ENCODE data around the gene PRKCD.
A peak's percentile ranks its signal among the peaks of the same experiment; 100 is the strongest.

PRKCD gene

DNA sequence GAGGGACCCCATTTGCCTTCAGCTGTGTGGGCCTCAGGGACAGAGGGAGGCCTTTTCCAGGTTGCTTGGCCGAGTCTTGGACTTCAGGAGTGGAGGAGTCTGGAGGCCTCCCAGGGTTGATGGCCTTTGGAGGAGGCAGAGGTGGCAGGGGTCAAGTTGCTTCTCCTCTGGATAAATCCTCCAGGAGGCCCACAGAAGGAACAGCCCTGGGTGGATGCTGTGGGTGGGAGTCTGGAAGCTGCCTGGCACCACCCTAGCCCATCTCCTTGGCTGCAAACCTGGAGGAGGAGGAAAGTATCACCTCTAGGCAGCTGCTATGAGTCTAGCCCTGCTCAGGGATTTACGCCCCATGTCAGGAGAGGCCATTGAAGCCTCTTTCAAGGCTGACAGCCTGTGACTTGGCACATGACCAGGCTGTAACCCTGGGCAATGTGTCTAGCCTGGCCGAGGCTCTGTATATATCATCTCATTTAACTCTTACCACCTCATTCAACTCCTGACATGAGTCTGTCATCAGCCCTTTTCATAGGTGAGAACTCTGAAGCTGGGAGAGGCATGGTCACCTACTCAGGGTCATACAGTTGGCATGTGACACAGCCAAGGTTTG, 2.9 kb upstream of the PRKCD start:
- no peak for DNase-seq

DNA sequence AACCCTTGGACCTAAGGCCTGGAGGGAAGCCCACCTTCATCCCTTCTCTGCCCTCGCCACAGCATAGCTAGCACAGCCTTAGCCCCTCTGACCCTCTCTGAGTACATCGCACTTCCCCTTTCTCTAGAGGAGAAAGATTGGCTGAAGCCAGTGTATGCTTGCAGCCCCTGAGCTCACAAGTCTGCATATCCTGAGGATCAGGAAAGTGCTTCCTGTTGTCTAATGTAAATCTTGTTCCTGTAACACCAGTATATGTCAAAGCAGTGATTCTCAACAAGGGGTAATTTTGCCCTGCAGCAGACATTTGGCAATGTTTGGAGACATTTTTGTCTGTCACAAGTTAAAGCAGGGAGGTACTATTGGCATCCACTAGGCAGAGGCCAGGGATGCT, 2.2 kb upstream of the PRKCD start:
- DNase-seq: no peak

DNA sequence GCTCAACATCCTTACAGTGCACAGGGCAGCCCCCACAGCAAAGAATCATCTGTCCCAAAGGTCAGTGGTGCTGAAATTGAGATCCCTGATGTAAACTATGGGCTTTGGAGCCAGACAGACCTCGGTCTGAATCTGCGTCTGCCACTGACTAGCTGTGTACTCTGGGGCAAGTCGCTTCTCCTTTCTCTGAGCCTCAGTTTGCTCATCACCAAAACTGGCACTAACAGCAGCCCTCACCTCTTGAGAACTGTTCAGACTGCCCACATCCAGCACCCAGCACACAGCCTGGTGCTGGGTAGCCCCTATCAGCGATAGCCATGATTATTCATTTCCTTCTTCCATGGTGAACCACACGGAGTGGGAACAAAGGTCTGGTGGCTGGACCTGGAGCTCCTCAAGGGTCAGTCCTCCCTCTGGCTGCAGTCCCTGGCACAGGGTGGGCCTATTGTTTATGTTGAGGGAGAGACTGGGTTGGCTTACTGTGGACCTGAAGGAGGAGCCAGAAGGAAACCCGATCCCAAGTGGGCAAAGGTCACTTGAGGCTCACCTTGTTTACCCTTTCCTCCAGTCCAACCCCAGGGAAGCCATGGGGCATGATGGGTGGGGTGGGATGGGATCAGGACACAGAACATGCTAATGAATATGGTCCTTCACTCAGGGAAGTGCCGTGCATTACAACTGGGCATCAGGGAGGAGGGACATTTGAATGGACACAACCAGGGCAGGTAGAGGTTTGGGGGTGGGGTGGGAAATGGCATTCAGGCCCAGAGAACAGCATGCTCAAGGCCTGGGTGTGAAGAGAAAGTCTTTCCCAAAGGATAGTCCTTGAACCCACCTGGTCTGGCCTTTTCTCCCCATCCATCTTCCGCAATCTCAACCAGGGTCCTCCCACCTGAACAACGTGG, 1.6 kb upstream of the PRKCD start:
- DNase-seq: no peak

DNA sequence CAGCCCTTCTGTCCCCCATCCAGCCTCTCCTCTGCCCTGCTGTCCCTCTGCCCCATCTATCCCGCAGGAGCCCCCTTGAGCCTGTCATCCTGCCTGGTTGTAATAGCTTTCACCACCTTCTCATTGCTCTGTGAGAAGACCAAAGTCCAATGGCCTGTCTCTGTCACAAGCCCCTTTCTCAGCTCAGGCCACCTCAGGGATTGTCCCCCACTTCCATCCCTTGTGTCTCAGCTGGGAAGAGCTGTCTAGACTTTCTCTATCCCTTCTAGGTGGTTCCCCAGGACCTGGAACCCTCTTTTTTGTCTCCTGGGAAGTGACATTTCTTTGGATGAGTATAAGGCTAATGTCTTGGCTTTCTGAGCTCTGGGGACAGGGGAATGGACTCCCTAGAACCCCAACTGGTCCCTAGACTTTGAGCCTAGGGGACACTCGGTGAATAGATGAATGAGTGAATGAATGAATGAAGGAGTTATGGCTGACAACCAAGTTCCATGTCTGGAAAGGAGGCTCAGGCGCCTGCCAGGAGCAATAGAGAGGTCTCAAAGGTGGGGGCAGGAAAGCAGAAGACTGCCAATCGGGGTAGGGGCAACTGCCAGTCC, 849 bp upstream of the PRKCD start:
- no peak for DNase-seq

DNA sequence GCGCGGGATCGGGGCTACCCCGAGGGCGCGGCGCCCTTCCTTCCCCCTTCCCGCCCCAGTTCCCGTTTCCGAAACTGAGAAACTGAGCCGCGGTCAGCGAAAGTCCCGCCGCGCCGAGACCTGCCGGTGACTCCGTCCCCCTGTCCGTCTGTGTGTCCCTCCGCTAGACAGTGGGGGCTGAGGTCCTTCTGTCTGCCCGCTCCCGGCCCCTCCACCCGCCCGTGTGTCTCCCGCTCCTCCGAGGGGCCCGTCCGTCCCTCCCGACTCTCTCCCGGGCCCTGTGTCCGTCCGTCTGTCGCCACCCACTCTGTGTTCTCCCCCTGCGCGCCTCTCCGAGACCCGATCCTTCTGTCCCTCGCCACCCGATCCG, 426 bp downstream of the PRKCD start:
- DNase-seq: peak; percentile 11

DNA sequence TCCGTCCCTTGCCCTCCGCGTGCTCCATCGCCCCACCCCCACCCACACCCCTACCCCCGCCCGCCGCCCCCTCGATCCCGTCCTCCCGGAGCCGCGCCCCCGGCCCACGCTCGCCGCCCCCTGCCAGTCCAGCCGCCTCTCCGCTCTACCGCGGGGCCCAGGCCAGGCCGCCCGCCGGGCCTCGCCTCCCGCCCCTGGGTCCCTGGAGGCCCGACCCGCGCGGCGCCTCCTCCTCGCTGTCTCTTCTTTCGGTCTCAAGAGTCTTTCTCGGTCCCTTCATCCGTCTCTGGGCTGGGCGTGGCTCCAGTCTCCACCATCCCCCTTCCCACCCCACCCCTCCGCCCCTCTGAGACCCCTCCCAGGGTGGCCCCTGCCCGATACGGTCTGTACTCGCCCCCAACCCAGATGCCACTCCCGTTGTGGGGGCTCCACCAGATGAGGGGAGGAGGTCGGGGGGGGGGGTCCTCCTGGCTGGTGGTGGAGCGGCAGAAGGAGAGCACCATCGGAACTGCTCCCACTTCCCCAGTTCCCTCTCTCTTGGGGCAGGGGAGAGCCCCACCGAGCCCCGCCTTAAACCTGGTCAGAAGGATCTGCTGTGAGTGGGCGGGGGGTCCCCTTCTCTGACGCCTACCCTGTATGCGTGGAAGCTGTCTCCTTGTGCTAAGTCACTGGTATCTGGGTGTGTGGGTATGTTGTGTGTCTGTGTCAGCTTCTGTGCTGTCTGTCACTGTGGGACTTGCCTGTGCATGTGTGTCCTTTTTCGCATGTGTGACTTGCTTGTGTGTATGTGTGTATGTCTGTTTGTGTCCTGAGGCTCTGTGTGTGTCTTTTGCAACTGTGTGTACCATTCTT, 1.0 kb downstream of the PRKCD start:
- DNase-seq: peak; percentile 26

DNA sequence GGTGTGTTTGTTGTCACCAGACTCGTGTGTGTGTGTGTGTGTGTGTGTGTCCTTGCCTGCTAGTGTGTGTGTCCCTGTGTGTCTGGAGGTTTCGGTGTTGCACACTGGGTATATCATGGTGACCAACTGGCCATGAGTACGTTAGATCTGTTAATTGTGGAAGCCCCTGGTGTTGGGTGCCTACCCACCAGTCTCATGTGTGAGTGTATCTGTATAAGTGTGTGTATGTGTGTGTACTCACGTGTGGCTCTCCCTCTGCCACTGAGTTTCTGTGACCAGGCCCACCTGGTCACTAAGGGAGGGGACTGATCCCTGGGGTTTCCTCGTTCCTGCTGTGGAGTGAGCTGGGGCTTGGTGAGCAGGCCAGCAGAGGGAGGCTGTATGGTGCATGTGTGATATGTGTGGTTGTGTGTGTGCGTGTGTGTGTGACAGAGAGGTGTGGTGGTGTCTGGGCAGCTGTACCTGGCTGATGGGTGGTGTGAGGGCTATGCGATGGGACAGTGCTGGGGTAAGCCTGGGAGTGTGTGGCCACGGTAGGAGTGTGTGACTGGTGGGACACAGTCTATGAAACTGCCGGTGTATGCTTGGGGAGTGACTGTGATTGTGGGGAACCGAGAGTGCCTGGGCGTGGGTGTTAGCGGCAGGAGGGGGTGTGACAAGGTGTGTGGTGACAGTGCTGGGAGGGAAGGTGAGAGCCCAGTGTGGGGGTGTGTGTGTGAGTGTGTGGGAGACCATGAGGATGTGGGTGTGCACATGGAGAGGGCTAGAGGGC, 1.8 kb downstream of the PRKCD start:
- DNase-seq: peak; percentile 32

DNA sequence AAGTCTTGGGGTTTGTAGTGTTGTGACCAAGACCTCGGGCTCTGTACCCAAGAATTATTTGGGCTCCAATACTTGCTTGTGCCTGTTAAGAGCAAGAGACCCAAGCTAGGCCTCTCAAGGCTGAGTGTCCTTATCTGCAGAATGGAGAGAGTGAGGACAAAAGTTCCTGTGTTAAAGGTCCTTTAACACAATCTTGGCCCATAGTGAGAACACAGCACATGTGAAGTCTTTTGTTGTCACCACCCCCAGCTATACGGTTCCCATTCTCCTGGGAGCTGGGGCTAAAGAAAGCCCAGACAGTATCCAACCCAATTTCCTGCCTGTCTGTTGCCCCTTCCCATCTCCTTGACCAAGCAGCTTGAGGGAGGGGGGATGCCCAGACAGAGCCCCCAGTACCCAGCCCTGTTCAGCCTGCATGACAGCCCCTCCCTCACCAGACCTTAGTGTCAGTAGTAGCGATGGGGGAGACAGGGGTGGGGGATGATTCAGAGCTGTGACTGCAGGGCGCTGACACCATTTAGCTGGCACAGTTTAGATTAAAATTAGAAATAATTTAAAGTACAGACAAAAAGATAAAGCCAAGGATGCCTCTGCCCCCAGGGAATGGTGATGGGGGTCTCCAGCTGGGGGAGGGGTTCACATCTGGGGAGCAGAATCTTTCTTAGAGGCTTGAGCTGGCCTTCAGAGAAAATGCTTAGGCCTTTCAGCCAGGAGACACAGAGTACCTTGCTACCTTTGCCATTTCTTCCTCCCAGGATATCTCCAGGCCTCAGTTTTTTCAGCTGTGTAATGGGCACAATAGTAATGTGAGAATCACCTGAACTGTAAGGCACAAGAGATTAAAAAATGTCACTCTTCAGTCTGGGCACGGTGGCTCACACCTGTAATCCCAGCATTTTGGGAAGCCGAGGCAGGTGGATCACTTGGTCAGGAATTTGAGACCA, 2.7 kb downstream of the PRKCD start:
- DNase-seq: no peak

DNA sequence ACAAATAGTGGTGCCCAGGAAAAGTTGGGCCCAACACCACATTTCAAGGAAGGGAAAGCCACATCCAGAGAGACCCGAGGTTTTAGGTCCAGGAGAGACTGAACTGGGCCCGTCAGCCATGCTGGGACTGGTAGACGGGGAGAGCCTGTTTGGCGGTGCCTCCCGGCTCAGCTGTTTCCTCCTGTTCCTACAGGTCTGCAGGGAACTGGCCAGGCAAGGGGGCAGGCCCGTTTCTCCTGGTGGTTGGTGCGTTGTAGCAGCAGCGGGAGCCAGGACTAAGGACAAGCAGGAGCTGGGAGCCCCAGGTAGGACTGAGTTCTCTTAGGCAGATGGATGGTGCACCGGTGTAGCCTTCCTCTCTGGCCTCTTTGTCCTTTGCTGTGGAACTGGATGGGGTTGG, 3.9 kb downstream of the PRKCD start:
- DNase-seq: no peak

DNA sequence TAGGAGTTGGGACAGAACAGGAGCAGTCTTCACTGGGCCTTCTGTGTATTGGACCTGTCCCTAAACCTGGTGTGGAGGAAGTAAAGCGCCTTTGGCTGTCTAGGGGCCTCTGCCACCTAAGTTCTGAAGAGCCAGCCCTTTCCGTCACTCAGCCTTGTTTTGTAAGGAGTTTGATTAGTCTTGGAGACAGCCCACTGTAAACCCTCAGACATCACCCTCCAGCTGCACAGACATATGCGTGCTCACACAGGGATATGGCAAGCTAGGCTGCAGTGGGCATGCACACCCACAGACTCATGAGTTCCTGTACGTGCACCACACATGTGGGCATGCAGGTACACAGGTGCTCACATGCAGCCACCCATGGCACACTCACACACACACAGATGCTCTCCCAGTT, 5.2 kb downstream of the PRKCD start:
- DNase-seq: no peak

DNA sequence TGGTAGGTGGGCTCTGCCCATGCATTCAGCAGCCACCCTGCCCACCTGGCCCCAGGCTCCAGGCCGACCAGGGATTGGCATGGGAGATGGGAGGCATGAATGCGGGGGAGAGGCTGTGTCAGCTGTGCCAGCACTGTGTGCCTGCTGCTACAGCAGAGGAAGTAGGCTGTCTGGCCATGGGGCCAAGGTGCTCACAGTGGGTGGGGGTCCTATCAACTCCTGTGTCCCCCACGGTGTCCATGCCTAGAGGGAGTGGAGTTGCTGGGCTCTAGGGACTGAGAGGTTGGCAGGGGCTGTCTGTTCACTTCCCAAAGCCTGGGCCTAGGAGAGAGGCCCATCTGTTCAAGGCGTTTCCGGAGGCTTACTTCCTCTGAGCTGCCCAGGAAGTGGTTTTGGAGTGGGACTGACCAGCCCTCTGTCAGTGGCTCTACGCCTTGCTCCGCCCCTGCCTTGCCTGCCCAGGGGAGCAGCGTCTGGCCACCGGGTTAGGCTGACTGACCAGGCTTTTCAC, 5.8 kb downstream of the PRKCD start:
- DNase-seq: no peak

DNA sequence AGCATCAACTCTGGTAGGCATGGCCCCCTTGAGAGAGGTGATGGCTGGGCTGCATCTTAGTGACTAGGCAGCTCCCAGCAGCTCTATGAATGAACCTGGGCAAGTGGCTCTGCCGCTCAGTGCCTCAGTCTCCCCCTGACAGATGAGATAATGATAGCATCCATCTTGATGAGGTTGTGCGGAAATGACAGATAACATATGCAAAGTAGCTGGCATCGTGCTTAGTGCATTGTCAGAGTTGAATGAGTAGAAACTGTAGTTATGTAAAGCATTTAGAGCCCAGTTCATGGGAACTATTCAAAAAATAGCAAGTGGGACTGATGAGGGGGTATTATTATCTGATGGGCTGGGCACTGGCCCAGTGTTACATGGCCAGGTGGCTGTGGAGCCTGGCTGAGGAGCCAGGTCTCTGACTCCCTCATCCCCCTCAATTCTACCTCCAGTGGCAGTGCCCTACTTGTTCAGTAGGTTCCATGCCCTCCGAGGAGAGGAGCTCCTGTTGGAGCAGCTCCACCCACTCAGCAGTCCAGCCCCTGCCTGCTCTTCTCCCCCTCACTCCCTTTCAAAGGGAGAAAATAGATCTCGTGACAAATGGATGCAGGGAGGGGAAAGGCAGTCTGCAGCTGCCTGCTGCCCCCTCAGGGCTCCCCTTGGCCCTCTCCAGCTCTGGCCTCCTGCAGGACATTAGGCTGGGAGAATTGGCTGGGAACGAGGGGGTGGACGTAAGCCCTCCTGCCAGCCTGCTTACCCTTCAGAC, 6.6 kb downstream of the PRKCD start:
- DNase-seq: no peak

DNA sequence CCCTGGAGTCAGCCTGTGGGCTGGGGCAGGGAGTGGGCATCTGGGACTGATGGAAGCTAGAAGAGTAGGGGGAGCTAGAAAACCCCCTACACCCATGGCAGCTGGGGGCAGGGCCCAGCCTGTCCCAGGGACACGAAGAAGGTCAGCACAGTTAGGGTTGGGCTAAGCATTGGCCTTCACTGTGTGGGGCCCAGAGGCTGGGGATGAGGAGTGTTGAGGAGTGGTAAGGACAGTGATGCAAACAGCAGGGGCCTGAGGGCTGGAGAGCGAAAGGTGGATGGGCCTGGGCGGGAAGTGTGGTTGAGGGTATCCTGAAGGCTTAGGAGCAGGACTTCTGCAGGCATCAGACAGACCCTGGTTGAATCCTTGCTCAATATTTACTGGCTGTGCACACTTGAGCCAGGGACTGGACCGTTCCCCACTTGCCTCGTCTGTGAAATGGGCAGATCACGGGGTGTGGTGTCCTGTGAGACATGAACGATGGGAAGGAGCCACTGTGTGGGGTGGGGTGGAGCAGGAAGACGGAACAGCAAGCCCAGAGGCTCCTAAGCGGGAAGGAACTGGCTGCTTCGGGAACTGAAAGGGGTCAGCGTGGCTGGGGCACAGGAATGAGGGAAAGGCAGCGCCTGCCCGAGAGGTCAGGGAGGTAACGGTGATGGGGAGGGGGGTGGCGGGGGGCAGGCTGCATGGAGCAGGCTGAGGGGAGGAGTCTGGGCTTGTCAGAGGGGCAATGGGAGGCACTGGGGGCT, 7.3 kb downstream of the PRKCD start:
- DNase-seq: no peak

DNA sequence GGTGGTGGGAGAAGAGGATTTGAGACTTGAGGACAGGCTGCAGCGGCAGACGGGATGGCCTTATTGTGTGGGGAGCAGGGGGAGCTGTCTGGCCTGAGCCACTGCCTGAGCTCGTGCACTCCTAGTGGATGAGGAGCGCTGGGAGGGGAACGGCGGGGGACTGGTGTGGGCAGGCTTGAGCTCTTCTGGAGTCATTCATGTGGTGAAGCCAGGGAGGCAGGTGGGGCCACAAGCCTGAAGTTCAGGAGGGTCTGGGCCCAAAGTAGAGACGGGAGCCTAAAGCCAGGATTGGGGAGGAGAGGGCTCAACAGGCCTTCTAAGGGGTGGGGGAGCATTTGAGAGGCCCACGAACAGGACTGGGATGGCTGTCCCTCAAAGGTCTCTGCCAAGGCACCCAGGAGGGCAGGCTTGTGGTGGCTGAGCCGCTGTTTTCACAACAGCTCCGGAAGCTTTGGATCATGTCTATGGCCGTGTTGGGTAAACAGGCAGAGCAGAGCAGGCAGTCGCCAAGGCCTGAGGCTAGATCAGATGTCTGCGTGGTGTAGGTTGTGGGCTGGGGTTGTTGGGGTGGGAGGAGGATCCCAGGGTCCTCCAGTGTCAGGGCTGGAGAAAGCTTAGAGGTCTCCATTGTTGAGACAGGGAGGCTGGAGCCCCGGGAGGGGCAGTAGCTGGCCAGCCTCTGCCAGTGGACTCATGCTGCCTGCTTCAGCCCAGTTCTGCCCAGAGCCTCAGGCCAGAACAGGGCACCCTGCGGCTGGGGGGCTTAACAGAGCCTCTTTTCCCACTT, 8.2 kb downstream of the PRKCD start:
- no peak for DNase-seq

DNA sequence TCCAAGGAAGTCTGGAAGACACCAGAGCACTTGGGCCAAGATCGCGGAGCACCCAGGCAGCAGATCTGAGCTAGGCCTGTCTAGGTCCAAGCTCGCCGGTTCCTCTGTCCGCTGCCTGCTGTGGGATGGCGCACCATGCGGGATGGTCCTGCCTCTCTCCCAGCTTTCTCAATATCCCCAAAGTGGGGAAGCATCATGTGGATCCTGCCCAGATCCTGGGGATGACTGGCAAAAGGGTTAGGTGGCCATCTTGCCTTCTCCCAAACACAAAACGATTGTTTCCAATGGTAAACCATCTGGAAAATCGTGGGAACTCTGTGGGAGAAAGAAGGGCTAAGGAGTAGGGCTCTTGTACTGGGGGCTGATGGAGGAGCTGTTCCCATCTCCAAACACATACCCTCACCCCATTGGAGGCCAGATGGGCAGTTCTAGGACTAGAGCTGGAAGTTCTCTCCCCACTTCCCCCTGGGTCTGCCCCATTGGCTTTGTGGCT, 8.9 kb downstream of the PRKCD start:
- DNase-seq: no peak

DNA sequence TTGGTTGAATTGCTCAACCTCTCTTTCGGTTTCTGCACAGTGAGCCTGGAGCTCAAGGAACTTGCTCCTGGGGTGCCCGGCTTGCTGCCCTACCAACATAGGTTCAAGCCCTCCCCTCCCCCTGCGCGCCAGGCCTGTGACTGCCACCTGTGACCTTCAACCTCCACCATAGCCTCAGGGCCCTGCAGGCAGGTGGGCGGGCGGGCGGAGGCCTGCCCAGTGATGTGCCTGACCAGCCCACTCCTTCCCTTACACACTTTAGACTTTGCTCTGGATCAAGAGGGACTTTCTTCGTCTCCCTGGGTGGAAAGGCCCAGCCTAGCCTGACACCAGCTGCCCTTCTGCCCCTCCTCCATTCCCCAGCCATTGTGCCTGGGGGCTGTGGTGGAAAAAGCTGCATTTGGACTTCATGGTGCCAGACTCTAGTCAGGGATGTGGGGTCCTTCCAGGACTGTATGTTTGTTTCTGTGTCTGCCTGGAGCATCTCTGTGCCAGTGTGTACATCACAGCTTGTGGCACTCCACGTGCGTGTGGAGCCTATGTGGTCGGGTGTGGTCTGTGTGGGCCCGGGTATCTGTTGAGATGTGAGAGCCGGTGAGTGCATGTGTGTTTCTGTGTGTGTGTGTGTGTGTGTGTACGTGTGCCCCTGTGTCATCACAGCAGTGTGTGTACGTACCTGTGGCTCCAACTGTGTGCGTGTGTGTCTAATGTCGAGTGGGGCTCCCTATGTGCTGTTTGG, 9.5 kb downstream of the PRKCD start:
- no peak for DNase-seq

DNA sequence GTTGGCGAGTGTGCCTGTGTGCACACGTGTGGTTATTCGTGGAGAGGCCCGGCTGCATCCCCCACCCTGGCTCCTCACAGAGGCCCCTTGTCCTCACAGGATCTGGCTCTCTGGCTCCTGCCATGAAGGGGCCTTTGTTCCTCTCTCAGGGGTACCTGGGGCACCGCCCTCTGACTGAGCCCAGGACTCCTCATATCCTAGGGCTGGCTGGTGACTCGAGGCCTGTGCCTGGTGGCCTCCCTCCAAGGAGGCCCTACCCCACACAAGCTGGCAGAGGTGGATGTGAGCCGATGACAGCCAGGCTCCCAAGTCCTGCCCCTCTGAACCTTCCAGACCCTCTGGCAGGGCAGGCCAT, 10.0 kb downstream of the PRKCD start:
- no peak for DNase-seq
